SK-MEL-5 (cell line): ENCODE results near the gene TOM1L2. TPM values are rescaled to one million over a fixed set of nuclear protein-coding genes. Genes with fewer than 3 reads are reported as not detected.
"Not testable (repeated sequence)": the region's sequence is repeated elsewhere in the genome, so short reads cannot be mapped to it uniquely, and the experiment has no call there.

Experiments
- DNase-seq: peaks from one replicate; pipeline ENCODE4 v3.0.0-alpha.2; 2016; ENCODE audit warnings: low read depth, low spot score
- in situ Hi-C: cut with HindIII; loops from 2 replicates; pipeline ENCODE4 v1.10.0; 2016; ENCODE audit warnings: low sequenced_read_pairs, high pct_unique_total_duplicates, low pct_unique_long_range_greater_than_20kb
- total RNA-seq: library from RNA; depleted of rRNA; stranded (reverse); fragments of >200 nt; shearing (Covaris generic); gene quantifications from 2 replicates; pipeline ENCODE4 v1.2.3, GENCODE V29; 2014

The TOM1L2 gene
- total RNA-seq, 1 experiment from 2014 or later = 7.7 TPM

- in situ Hi-C loops = no loop called here
- DNase-seq = no peak
Measured at GRCh38 chr17:17816240-17816814, 155.9 kb downstream of the TOM1L2 start.

- no peak for DNase-seq
- in situ Hi-C loops = no loop called here
Measured at GRCh38 chr17:17815436-17816200, 156.6 kb downstream of the TOM1L2 start.

GRCh38 chr17:17815062-17815406 lies 157.2 kb downstream of the TOM1L2 start:
- in situ Hi-C loops = no loop called here
- DNase-seq = no peak

- in situ Hi-C loops = no loop called here
- no peak for DNase-seq
Measured at GRCh38 chr17:17814162-17815061, 157.8 kb downstream of the TOM1L2 start.

- in situ Hi-C loops = no loop called here
- no peak for DNase-seq
Measured at GRCh38 chr17:17813725-17814095, 158.5 kb downstream of the TOM1L2 start.

GRCh38 chr17:17813055-17813724 lies 159.0 kb downstream of the TOM1L2 start:
- DNase-seq = no peak

GRCh38 chr17:17812211-17813054 lies 159.8 kb downstream of the TOM1L2 start:
- in situ Hi-C loops = no loop called here
- peak; percentile 62 for DNase-seq

More at GRCh38 chr17:17813055-17813724, 159.0 kb downstream of the TOM1L2 start:
- in situ Hi-C loops = no loop called here

DNA sequence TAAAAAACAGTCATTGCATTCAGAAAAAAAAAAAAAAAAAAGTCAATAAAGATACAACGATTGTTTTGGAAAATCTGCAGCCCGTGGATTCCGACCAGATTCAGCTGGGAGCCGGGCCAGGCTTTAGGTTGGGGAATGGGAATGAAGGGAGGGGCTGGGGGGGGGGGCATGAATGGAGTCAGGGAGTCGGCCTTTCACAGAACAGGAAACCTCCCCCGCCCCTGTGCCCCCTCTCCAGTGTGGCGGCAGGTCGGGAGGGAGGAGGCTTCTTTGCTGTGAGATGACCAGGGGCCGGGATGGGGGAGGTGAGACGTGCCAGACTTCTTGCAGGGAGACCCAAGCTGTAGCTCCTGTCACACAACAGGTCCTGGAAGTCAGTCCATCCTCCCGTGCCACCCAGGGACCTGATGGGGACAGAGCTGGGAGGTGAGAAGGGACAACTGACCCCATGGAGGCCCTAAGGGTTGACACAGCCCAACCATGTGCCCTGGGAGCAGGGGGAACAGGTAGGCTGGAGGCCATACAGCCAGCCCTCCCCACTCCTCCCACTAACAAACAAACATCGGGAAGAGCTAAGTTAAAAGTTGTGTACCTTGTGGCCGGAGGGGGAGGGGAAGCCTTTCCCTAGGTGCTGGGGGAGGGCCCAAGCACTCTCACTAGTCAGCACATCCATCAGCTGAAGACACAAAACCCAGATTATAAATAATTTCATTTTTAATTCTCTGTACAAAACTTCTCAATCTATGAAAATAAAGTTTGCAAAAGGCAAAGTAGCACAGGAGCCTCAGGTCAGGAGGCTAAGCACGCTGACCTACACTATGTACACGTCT lies 160.6 kb downstream of the TOM1L2 start:
- DNase-seq = no peak
- in situ Hi-C loops = no loop called here

- in situ Hi-C loops = no loop called here
- no peak for DNase-seq
Measured at GRCh38 chr17:17810895-17811248, 161.3 kb downstream of the TOM1L2 start.

DNA sequence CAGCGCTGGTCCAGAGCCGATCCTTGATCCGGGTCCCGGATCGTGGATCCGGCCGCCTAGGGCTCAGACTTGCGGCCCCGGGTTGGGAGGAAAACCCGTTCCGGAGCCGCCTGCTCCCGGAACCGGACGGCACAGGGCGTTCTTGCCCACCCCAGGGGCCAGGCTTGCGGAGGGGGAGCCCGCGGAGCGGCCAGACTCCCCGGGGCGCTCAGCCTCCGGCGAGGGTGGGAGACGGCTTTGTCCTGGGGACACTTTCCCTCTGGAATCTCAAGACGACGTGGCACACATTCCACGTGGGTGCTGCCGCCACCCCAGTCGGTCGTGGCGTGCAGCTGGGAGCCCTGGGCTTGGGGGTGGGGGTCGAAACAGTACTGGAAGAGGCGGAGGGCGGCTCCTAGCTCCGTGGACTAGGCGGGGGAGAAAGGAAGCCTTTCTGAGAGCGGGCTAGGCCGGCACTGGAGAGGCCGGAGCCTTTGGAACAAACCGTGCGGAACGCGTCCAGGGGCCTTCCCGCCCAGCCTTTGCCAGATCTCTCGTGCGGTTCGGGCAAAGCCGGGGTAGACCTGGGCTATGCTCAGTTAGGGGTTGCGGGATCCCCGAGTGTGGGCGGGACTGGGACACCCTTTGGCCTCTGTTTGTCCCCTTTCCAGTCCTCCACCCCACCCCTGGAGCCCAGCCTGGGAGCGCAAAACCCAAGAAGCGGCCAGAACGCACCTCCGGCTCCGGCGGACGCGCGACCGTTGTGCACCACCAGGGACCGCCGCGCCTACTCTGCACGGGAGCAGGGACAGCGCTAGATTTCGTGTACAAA lies 161.9 kb downstream of the TOM1L2 start:
- in situ Hi-C loops = no loop called here
- no peak for DNase-seq

DNA sequence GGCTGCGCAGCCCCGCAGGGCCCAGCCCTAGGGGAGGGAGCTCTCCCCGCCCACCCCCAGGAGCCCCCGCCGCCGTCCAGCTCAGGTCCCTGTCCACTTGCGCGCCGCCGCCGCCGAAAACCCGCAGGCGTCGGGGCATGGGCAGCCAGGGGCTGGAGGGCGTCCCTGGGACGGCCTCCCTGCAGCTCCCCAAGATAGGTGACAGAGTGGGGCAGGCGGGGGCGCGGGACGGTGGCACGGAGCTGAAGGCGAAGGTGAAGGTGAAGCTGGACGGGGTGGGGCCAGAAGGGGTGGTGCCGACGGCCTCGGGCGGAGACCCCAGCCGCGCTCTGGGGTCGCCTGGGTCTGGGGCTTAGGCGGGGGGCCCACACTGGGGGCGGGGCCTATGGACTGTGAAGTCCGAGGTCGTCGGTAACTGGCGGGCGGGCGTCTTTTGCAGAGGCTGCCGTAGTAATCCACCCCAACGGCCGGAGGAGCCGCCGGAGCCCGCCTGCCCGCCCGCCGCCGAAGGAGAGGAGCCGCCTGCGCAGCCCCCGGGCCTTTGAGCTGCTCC lies 162.6 kb downstream of the TOM1L2 start:
- DNase-seq = no peak
- in situ Hi-C loops = no loop called here

GRCh38 chr17:17808706-17809432 lies 163.3 kb downstream of the TOM1L2 start:
- DNase-seq = no peak
- in situ Hi-C loops = no loop called here

- DNase-seq, in situ Hi-C loops: not testable (repeated sequence)
Measured at GRCh38 chr17:17808200-17808599, 164.0 kb downstream of the TOM1L2 start.

DNA sequence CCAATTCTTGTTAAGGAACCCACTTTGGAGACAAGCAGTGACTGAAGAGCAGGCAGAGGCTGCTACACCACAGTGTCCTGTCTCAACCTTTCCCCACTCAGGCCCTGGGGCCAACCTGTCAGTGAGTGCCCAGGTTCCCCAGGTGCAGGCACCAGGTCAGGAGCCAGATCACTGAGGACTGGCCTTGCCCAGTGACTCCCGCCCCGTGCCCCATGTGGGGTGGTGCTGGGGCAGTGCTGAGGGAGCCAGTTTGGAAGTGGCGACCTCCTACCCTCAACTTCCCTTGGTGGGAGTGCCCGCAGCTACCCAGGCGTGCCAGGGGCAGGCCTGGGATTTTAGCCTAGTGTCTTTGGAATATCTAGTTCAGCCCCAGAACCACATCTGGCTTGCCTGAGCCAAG lies 164.8 kb downstream of the TOM1L2 start:
- in situ Hi-C loops = no loop called here
- DNase-seq = no peak
